KMS-11 (cell line): ENCODE data around the gene ADCY3.

Experiments used
- H2AFZ ChIP-seq: fragments of 200-600 bp; sonication (generic); 2 replicates; pipeline ENCODE4 v1.6.1; 2016; ENCODE audit warnings: antibody characterized with exemption, mixed run types, low read depth
- H3K27ac ChIP-seq: fragments of 200-600 bp; sonication (generic); 2 replicates; pipeline ENCODE4 v1.6.1; 2016; ENCODE audit warnings: mild to moderate bottlenecking, mixed run types
- H3K27me3 ChIP-seq: fragments of 200-600 bp; sonication (generic); 2 replicates; pipeline ENCODE4 v1.6.1; 2017; ENCODE audit warnings: mild to moderate bottlenecking, low read depth, mixed run types, moderate library complexity; ENCODE audit not compliant: insufficient read depth
- H3K36me3 ChIP-seq: fragments of 200-600 bp; sonication (generic); 2 replicates; pipeline ENCODE4 v1.6.1; 2017; ENCODE audit warnings: mild to moderate bottlenecking, mixed run types; ENCODE audit not compliant: insufficient read depth
- H3K4me1 ChIP-seq: fragments of 200-600 bp; sonication (generic); 2 replicates; pipeline ENCODE4 v1.6.1; 2016; ENCODE audit warnings: mild to moderate bottlenecking, low read depth, mixed run types; ENCODE audit not compliant: poor library complexity, severe bottlenecking
- H3K4me2 ChIP-seq: fragments of 200-600 bp; sonication (generic); 2 replicates; pipeline ENCODE4 v1.7.0; 2016; ENCODE audit warnings: mild to moderate bottlenecking, mixed run types
- H3K4me3 ChIP-seq: fragments of 200-600 bp; sonication (generic); IDR thresholded peaks from 2 replicates; pipeline ENCODE4 v1.6.1; 2017; ENCODE audit warnings: low read depth, low read length, mixed read lengths; ENCODE audit not compliant: insufficient read depth
- H3K79me2 ChIP-seq: fragments of 200-600 bp; sonication (generic); 2 replicates; pipeline ENCODE4 v1.6.1; 2016; ENCODE audit warnings: low read depth, mixed run types; ENCODE audit not compliant: insufficient read depth
- H3K9ac ChIP-seq: fragments of 200-600 bp; sonication (generic); 2 replicates; pipeline ENCODE4 v1.6.1; 2016; ENCODE audit warnings: mild to moderate bottlenecking, mixed run types
- H4K20me1 ChIP-seq: fragments of 200-600 bp; sonication (generic); 2 replicates; pipeline ENCODE4 v1.6.1; 2016; ENCODE audit warnings: mild to moderate bottlenecking, mixed run types; ENCODE audit not compliant: insufficient read depth
- TF ChIP-seq, protein P1 (sequence below): fragments of 200-600 bp; sonication (generic); conservative IDR thresholded peaks from 2 replicates; pipeline ENCODE4 v1.6.1; 2017; ENCODE audit warnings: low read depth, mild to moderate bottlenecking, antibody characterized with exemption, low read length, moderate library complexity, mixed read lengths

Gene ADCY3

DNA sequence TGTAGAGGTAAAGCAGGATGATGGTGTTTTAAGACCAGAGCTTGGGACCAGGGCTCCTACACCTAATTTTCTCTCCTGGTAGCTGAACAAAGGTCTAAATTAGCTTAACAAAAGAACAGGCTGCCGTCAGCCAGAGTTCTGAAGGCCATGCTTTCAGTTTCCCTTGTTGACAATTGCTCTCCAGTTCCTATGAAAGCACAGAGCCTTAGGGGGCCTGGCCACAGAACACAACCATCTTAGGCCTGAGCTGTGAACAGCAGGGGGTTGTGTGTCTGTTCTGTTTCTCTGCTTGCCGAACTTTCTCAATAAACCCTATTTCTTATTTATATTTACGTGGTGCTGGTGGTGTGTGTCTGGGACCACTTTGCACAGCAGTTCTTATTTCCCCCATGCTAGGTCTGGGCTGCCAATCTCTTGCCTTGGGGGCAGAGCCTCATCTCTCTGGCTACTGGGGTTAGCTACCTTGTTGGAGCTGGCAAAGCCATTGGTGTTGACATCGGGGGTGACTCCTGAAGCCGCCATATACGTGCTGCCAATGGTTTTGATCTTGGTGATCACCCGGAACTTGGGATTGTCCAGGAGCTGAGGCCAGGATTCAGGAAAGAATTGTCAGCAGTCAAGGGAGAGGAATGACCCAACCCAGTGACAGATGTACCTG is 97.9 kb downstream of the ADCY3 start:
- H4K20me1 ChIP-seq = no peaks in the 10 kb centered on the region
- peaks cover 41% of the 10 kb centered on the region for H3K4me1 ChIP-seq
- peak overlapping the region; percentile 58 for H3K27ac ChIP-seq
- no peaks in the 10 kb centered on the region; the same call in 1 of the 2 replicates for H3K36me3 ChIP-seq
- no peaks in the 10 kb centered on the region; the same call in 1 of the 2 replicates for H3K79me2 ChIP-seq
- H3K4me3 ChIP-seq = no peak overlapping the region
- peak overlapping the region; percentile 67 for H3K4me2 ChIP-seq
- no peak overlapping the region for H2AFZ ChIP-seq
- TF ChIP-seq, protein P1, sequence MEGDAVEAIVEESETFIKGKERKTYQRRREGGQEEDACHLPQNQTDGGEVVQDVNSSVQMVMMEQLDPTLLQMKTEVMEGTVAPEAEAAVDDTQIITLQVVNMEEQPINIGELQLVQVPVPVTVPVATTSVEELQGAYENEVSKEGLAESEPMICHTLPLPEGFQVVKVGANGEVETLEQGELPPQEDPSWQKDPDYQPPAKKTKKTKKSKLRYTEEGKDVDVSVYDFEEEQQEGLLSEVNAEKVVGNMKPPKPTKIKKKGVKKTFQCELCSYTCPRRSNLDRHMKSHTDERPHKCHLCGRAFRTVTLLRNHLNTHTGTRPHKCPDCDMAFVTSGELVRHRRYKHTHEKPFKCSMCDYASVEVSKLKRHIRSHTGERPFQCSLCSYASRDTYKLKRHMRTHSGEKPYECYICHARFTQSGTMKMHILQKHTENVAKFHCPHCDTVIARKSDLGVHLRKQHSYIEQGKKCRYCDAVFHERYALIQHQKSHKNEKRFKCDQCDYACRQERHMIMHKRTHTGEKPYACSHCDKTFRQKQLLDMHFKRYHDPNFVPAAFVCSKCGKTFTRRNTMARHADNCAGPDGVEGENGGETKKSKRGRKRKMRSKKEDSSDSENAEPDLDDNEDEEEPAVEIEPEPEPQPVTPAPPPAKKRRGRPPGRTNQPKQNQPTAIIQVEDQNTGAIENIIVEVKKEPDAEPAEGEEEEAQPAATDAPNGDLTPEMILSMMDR = no peak
- no peaks in the 10 kb centered on the region for H3K27me3 ChIP-seq
- H3K9ac ChIP-seq = no peak overlapping the region

GRCh38 chr2:24821433-24821891 is 98.6 kb downstream of the ADCY3 start:
- TF ChIP-seq, protein P1 = no peak
- Histone ChIP-seq H3K27ac (peak overlapping the region; percentile 58), H3K4me3 (no peak overlapping the region), H2AFZ (no peak overlapping the region), H3K36me3 (no peaks in the 10 kb centered on the region; the same call in 1 of the 2 replicates), H3K9ac (no peak overlapping the region), H3K27me3 (no peaks in the 10 kb centered on the region), H4K20me1 (no peaks in the 10 kb centered on the region), H3K4me2 (peak overlapping the region; percentile 67), H3K4me1 (peaks cover 35% of the 10 kb centered on the region), H3K79me2 (no peaks in the 10 kb centered on the region; the same call in 1 of the 2 replicates)

DNA sequence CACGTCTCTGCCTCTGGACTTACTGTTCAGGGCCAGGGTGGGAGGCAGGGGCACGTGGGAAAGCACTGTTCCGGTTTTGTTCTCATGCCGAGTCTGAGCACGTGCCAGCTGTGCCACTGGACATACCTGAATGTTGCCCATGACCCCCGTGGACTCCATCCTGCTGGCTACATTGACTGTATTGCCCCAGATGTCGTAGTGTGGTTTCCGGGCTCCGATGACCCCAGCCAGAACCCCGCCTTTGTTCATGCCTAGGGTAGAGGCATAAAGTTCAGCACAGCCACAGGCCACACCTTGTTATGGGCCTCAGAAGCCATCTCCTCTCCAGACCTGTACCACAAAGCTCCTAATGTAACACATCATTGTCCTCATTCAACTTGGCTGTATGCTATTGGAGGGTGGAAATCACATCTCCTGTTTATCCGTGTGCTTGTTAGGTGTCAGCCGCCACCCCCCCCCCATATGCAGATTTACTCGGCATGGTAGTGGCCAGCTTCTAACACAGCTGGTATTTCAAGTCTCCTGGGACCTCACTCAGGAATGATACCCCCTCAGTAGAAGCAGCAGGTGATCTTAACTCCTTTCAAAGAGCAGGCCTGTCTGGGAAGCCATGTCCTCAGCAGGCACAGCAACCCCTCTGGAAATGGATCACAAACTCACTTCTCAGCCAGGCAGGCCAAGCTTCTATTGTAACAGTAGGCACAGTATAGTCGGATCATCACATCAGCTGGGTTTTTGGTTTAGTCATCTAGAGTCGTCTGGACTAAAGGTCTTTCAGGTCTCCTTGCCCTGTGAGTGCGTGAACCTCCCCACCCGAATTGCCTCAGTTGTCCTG is 99.2 kb downstream of the ADCY3 start:
- Histone ChIP-seq H3K27me3 (no peaks in the 10 kb centered on the region), H2AFZ (no peak overlapping the region), H3K36me3 (no peaks in the 10 kb centered on the region; the same call in 1 of the 2 replicates), H3K79me2 (no peaks in the 10 kb centered on the region; the same call in 1 of the 2 replicates), H3K4me3 (no peak overlapping the region), H3K4me1 (peaks cover 31% of the 10 kb centered on the region), H3K4me2 (peak overlapping the region; percentile 67; the same call in 1 of the 2 replicates), H3K9ac (no peak overlapping the region), H3K27ac (no peak overlapping the region; the same call in 1 of the 2 replicates), H4K20me1 (no peaks in the 10 kb centered on the region)
- TF ChIP-seq, protein P1 = no peak

DNA sequence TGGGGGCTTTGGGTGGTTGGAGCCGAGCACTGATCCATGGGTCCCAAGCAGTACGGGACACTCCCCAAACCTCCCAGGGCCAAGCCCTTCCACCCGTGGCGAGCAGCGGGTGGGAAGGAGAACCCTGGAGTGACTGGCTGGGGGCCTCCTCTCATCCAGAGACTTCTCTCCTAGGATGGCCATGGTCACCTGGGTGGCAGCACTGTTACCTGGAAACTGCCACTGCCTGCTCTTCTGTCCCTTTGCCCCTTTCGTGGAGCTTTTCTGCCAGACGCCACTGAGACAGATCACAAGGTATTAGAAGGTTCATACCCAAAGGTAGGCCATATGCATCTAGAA is 99.9 kb downstream of the ADCY3 start:
- H3K9ac ChIP-seq = no peak overlapping the region
- no peaks in the 10 kb centered on the region; the same call in 1 of the 2 replicates for H3K79me2 ChIP-seq
- H3K27me3 ChIP-seq = no peaks in the 10 kb centered on the region
- no peaks in the 10 kb centered on the region; the same call in 1 of the 2 replicates for H3K36me3 ChIP-seq
- H3K4me1 ChIP-seq = peaks cover 31% of the 10 kb centered on the region
- H3K4me2 ChIP-seq = no peak overlapping the region
- H2AFZ ChIP-seq = no peak overlapping the region
- TF ChIP-seq, protein P1 = no peak
- H3K27ac ChIP-seq = no peak overlapping the region
- H4K20me1 ChIP-seq = no peaks in the 10 kb centered on the region
- H3K4me3 ChIP-seq = no peak overlapping the region
